Stimulated activated naive CD4-positive, alpha-beta T cell (primary cell): Measurements from ENCODE around the gene RCVRN.
A peak's percentile ranks its signal among the peaks of the same experiment; 100 is the strongest.

Experiments used
- DNase-seq, 6 experiments: peaks; one replicate each; lab custom pipeline; 2025; lab: John Stamatoyannopoulos, UW

The RCVRN gene

DNA sequence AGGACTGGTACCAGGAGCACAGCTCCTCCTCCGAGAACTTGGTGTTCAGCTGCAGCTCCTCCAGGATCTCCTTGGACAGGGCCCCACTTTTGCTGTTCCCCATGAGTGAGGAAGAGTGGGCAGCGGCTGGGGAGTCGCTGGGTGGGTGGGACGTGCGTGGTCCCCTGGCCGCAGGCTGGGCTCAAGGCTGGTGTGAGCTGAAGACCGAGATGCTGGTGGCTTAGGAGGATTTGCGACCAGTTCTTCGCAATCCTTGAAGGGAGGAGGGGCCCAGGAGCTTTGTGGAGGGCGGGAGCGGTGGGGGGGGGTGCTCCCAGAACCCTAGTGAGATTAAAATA, at the start of gene RCVRN:
Gene RCVRN, minus strand, starts transcription at position 194 of the 338 bp plus-strand sequence. Its CDS starts 91 bp downstream, at position 103.
- DNase-seq = no peak

DNA sequence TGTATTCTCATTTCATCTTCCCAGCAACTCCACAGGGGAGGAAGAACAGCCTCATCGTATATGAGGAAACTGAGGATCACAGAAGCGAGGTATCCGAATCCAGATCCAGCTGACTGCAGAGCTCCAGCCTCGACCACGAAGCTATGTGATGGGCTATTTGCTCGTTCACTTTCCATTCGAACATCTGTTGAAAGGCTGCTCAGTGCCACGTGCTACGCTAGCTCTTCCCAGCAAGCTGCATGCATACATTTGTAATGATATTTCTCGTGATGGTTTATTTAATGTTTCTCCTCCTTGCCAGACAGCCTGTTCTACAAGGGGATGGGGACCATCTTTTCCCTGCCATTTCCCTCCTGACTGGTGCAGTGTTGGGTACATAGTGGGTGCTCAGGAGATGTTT, 48.4 kb upstream of the RCVRN start:
- DNase-seq = no peak

DNA sequence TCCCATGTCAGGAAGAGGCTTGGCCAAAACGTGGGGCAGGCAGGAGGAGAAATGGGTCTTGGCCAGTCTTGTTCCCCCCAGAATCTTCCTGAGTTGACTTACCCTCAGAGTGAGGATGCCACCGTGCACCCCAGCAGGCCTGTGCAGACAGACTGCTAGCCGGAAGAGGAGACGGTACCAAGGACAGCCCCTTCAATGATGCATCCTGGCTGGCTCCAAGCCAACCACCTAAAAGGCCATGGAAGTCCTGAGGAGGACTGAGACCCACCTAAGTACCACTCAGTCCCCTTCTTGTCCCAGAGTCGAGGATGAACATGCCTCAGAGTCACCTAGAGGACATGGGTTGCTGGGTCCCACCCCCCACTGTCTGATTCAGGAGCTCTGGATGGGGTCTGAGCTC, 46.7 kb upstream of the RCVRN start:
- DNase-seq = no peak

DNA sequence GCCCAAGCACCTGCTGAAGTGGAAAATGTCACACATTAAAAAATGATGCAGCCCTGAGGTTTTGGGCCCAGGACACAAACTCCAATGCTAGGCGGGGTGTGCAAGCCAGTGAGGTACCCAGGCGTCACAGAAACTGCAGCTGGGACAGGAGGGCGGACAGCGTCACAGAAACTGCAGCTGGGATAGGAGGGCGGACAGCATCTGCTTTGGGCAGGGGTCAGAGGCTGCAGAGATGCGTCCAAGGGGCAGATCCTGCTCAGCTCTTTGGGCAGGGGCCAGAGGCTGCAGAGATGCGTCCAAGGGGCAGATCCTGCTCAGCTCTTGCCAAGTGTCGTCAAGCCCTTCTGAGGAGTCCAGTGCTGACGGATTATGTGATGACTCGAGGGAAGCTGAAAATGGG, 43.9 kb upstream of the RCVRN start:
- DNase-seq = no peak

DNA sequence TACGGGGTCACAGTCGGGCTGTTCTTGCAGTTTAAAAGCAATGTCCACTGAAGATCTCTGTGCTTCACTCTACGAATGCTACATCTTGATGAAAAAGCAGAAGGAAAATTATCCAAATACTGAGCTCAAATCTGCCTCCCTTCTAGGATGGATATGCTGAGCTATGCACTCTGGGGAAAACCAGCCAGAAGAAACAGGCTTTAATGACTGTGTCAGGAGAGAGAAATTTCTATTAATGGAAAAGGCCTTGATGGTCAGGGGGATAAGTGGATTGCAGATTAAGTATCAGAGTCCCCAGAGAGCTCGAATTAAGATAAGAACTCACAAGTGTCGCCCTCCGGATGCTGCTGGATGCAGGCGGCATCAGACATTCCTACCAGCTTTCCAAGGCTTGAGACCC, 39.6 kb upstream of the RCVRN start:
- DNase-seq = no peak

DNA sequence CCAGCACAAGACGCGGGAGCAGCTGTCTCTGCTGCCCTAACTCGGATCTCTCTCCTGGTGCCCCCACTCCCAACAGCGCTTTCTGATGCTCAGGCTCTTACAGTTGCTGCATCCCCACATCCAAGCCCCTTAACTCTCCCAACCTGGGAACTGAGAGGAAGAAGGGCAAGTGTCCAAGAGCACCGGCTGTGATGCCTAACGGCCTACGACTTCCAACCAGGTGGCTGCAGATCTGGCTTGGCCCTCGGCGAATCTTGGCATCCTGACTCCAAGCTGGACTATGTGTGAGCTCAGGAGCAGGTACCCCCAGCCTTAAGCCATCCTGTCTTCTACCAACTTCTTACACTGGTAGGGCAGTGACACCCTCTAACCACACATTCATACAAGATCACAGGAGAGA, 38.3 kb upstream of the RCVRN start:
- no peak for DNase-seq

DNA sequence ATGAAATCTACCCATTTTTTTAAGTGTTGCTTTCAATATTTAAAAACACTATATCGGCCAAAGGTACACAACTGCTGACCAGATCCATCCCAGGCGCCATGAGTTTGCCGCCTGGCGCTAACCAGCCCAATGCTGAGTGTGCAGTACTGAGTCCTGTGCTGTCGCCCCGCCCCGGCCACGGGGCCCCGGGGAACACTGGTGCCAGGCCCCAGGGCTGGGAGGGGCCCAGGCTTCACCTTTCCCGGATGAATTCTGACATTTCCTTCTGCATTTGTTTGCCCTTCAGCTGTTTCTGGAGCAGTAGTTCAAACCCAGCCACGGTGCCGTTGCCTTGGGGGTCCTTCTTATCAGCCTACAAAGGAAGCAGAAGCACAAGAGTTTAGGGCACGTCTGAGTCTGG, 37.8 kb upstream of the RCVRN start:
- no peak for DNase-seq

DNA sequence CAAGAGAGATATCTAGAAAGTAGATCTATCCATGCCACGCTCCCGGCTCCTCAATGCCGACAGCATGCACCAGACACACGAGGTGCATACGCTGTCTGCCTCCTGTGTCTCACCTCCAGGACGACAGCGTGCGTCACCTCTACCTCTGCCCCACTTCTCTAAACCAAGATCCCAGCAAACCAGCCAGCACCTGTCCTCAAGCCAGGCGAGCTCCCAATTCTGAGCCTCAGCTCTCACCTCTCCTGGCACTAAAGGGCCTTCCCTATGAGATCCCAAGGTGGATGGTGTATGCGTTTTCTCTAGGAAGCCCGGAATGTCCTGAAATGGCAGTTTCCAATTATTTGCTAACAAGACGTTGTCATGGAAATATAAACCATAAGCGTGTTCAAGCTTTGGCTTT, 36.2 kb upstream of the RCVRN start:
- no peak for DNase-seq

DNA sequence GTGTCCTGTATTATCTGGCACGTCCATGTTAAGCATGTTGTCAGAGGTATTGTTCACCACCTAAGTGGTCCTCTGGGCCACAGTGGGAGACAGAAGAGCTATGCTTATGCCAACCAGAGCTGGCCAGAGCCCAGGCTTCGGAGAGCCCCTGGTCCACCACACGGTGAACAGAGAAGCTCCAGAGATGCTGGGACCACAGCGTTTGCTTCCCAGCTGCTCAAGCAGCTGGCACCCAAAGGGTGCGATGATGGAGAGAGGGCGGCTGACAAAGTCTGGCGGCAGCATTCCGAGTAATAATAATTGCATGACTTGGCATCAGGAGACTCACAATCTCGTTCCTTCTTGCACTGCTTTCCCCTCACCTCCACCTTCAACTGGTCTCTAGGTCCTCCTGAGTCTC, 35.8 kb upstream of the RCVRN start:
- no peak for DNase-seq

DNA sequence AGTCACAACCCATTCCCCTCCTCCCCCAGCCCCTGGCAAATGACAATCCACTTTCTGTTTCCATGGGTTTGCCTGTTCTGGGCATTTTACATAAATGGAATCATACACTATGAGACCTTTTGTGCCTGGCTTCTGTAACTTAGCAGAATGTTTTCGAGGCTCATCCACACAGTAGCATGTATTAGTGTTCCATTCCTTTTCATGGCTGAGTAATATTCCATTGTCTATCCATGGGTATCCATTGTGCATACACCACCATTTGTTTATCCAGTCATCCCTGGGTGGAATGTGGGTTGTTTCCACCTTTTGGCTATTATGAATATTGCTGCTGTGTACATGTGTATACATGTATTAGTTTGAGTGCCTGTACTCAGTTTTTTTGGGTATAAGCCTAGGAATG, 33.7 kb upstream of the RCVRN start:
- DNase-seq = no peak

DNA sequence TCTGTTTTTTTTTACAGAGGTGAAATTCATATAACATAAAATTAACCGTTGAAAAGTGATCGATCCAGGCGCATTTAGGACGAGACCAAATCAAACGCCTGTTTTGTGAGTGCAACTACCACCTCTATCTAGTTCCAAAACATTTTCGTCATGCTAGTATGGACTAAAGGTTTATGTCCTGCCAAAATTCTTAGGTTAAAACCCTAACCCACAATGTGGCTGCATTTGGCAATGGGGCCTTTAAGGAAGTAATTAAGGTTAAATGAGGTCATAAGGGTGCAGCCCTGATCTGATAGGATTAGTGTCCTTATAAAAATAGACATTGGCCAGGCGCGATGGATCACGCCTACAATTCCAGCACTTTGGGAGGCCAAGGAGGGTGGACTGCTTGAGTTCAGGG, 32.8 kb upstream of the RCVRN start:
- DNase-seq = no peak

DNA sequence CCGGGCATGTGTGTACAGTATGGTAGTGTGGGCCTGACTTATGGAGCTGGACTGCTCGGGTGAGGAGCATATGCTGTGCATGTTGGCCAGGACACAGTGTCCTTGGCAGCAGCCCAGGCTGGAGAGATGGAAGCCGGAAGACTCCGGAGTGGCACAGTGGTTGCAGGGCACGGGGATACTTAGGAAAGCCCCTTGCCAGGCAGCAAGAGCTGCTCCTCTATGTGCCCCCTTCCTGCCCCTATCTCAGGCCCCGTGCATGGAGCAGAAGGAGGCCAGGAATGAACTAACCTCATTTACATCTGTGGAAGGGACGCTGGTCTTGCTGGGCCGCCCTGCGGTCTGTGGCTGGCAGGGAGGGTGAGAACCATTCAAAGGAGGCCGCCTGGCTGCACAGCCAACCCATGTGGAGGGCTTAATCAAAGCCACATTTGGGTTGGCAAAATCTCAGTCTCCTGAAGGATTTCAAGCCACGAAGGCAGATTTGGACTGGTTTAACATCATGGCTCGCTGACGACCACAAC, 32.2 kb upstream of the RCVRN start:
- no peak for DNase-seq

DNA sequence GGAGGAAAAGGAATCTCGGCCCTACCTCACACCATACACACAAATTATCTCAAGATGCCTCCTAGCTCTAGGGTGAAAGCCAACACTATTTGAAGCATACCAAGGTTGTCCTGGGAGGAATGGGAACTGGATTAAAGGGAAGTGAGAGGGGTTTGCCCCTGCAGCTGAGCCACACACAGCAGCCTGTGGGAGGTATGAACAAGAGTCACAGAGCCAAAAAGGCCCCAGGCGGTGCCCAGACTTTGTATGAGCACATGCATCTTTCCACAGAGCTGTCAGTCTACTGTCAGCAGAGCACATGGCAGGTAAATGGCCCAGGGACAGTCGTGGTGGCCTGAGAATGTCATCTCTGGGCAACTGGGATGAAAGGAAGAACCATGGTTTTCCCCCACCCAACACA, 31.0 kb upstream of the RCVRN start:
- DNase-seq = no peak

DNA sequence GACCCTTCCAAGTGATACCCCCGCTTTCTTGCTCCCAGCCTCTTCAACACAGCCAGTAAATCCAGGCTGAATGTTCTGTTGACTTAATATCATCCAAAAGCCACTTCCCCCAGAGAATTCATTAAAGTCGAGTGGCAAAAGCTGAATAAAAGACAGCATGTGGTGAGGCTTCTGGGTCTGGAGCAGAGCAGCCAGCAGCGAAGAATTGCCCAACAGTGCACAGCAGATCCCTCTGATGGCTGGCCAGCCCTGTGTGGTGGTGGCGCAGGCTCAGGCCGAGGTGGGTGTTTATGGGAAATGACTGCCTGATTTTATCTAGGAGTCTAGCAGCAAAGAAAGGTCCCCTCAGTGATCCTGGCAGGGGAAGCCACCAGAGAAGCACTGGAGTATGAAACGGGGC, 30.3 kb upstream of the RCVRN start:
- DNase-seq = no peak

DNA sequence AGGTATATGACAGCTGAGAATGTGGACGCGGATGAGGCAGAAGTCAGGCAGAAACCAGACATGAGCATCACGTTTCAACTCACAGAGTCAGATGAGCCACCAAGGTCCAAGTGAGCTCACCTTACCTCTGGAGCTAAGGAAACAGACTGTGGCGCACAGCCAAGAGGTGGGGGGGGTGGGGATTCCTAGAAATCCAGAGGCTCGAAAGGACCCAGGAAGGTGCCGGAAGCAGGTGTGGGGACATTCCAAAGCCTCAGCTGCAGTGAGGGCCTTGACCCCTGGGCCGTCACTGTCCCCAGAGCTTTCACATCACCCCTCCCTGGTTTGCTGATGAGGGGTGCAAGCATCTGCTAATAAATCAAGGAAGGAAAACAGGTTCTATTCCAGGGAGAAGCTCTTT, 29.3 kb upstream of the RCVRN start:
- DNase-seq = no peak

DNA sequence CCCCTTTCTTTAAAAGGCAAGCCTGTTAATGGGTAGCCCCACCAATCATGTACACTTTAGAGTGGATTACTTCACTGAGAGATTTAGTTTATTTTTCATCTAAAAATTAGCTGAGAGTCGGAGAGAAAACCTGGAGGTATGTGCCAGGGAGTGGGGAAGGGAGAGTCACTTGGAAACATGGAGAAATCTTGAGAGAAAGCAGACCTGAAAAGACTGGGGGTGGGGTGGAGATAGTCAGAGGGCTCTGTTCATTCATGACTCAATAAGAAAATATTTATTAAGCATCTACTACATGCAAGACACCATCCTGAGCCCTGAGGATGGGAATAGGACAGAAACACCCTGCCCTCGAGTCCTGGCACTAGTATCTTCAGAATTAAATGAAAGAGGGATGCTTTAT, 27.4 kb upstream of the RCVRN start:
- no peak for DNase-seq

DNA sequence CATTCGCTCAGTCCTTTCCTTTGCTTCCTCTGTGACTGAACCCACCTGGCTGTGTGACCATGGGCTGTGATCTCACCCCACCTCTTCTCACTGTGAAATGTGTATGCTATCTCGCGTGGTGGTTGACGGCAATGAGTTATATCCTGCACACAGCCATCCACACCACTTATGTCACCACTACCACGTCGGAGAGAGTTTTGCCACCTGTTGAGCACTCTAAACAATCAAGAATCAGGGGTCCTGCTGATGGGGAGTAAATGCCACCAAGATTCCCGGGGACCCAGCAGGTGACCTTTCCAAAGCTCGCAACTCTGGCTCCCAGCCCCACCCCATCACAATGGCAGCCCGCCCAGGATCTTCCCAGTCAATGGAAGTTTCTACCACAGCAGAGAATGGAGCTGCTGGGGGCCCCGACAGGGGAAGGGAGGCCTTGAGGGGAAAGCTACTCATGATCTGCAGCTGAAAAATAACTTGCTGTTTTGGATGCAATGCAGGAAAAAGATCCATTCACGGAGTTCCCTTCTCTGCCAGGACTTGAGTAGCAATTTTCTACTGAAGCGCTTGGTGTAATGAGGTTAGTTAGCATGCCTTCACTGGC, 26.2 kb upstream of the RCVRN start:
- no peak for DNase-seq

DNA sequence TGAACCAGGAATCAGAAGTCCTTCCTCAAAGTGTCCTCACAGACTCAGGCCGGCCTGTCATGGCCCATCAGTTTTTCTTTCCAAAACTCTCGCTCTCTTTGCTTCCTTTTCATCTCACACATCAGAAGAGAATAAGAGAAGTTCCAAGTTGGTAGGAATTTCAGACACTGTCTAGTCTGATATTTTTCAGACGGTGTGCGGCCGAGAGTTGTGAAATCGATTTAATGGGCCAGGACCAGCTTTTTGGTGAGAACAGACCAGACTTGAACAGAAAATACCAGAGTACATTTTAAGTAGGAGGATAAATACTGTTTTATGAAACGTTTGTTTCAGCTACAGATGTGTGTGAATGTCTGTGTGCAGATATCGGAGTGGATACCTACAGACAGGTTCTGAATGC, 24.8 kb upstream of the RCVRN start:
- DNase-seq = no peak

DNA sequence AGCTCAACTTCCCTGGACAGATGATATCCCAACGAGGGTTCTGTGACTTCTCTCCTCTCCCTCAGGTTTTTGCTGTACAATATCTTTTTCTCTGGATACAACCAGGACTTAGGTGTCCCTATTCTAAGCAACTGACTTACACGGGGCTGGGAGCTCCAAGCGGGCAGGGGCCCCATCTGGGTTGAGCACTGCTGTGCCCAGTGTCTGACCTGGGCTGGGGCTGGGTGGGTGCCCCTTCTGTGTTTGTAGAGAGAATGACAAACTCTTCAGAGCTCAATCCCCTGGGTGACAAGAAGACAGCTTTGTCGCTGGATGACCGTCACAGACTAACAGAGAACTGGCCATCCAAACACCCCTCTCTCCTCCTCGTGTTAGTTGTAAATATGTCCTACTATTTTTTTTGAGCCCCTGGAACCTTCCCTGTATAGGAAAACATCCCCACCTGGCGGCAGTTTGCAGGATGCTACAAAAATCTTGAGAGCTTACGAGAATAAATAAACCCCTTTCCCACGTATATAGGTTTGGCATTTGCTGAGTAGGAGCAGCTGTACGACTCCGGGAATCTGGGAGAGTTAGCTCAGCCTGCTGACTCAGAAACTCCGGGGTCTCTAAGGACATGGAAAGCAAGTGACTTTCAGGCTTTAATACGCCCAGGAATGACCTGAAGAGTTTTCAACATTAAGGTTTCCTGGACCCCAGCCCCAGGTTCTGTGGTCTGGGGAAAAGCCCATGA, 23.7 kb upstream of the RCVRN start:
- DNase-seq = no peak

DNA sequence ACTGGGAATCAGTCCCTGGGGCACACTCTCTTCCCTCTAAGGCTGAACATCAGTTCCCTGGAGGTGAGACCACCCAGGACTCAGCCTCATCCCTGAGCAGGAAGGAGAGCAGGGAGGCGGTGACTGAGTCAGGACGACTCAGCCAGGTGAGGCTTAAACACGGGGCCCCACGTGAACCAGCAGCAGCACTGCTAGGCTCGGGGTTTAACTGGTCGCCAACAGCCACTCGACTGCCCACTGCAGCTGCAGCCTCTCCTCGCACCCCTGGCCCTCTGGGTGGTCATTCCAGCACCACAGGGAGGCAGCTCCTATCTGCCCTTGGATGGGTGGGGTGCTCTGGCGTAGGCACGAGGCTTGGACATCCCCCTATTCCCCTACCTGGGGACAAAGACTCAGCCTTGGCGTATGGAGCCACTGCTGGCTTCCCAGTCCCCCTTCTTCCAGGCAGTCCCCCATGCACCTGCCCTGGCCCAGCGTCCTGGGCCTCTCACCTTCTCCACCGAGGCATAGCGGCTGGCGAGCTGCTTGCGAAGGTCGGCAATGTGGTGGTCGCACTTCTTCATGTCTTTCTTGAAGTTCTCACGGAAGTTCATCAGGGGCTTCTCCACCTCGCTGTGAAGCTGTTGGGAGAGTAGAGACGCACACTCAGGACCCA, 21.2 kb upstream of the RCVRN start:
- DNase-seq = no peak

DNA sequence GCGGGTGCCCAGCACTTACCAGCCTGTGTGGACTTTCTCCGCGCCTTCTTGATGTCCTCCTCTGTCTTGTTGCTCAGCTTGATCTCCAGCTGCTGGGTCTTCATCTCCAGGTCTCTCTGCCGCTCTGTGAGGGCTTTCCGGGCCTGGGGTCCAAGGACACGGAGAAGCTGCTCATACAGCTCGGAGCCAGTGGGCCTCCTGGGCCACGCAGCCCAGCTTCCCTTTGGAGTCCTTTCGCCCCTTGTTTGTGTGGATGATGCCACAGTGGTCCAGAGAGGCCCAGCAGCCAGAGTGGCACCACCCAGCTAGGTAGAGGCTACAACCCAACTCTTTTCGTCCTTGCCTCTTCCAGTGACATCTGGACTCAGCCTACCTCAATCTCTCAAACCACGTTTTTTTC, 20.4 kb upstream of the RCVRN start:
- DNase-seq = no peak

DNA sequence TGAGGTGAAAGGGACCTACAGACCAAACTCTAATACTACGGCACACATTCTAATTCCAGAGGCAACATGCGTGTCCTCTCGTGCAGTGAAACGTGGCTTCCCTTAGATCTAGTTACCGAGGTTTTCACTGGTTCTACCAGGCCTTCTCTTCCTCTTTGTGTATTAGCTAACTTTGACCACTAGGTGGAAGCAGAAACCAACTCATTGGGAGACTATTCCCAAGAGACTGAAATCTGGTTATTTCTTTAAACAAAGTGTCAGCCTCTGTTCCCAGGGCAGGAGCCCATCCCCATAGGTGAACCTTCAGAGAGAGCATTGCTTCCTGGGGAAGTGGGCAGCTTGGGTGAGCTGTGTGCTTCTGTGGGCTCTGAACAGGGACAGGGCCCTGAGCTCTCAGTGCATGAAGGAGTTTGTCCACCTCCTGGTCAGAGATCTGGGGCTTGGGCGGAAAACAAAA, 19.7 kb upstream of the RCVRN start:
- peak in 3 of 6 experiments; percentile 4 to 53 (median 46) for DNase-seq
